ENCODE data around the gene CIP2A.
"Not testable (repeated sequence)": the region's sequence is repeated elsewhere in the genome, so short reads cannot be mapped to it uniquely, and the experiment has no call there.

CIP2A gene

DNA sequence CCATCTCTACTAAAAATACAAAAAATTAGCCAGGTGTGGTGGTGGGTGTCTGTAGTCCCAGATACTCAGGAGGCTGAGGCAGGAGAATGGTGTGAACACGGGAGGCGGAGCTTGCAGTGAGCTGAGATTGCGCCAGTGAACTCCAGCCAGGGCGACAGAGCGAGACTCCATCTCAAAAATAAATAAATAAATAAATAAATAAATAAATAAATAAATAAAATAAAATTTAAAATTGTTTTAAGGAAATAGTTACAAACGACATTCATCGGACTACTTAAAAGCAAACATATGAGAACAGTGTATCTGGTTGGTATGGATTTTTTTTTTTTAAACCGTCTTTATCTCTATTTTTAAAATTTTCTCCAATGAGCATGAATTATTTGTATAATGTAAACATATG, 26.9 kb upstream of the CIP2A start:
- not testable (repeated sequence) for H2BK12ac ChIP-seq (ENCODE audit: low read length in 2 of 2); H3K4me2 ChIP-seq (ENCODE audit: low read length, poor library complexity, severe bottlenecking); H3K27ac ChIP-seq (ENCODE audit: low read length, poor library complexity, severe bottlenecking); H2BK120ac ChIP-seq (ENCODE audit: low read depth, low read length); H4K91ac ChIP-seq (ENCODE audit: low read length); H3K9ac ChIP-seq (ENCODE audit: low read length); H3K79me1 ChIP-seq (replicated peaks; ENCODE audit: low read length, poor library complexity, severe bottlenecking); H4K8ac ChIP-seq (ENCODE audit: low read length); H2AFZ ChIP-seq (ENCODE audit: low read depth, low read length); H3K27me3 ChIP-seq (ENCODE audit: control insufficient read depth in 1 of 2, insufficient read depth in 1 of 2, low read length in 2 of 2); H3K18ac ChIP-seq (ENCODE audit: low read depth in 1 of 2, low read length in 2 of 2); H3K14ac ChIP-seq (ENCODE audit: low read length in 2 of 2); H3K4me1 ChIP-seq (ENCODE audit: control insufficient read depth, insufficient read depth, low read depth, low read length); H3K23ac ChIP-seq (ENCODE audit: low read length in 2 of 2); H2AK5ac ChIP-seq (ENCODE audit: low read length, severe bottlenecking); H3K9me3 ChIP-seq (ENCODE audit: control insufficient read depth, low read length); H3K4ac ChIP-seq (ENCODE audit: low read depth in 1 of 2, low read length in 2 of 2); DNase-seq; H2BK5ac ChIP-seq (ENCODE audit: low read depth, low read length, poor library complexity, severe bottlenecking); H3K4me3 ChIP-seq (ENCODE audit: insufficient read depth in 1 of 2, low read depth in 1 of 2, low read length in 2 of 2); H2BK15ac ChIP-seq (ENCODE audit: low read depth, poor library complexity, severe bottlenecking)
- 100% methylated on average over 2 of the region's 8 CpGs for WGBS
- peaks cover 0 to 17% of the 10 kb centered on the region in 2 experiments for H3K36me3 ChIP-seq (ENCODE audit: control insufficient read depth in 1 of 2, insufficient read depth in 2 of 2, low read depth in 1 of 2, low read length in 2 of 2)

DNA sequence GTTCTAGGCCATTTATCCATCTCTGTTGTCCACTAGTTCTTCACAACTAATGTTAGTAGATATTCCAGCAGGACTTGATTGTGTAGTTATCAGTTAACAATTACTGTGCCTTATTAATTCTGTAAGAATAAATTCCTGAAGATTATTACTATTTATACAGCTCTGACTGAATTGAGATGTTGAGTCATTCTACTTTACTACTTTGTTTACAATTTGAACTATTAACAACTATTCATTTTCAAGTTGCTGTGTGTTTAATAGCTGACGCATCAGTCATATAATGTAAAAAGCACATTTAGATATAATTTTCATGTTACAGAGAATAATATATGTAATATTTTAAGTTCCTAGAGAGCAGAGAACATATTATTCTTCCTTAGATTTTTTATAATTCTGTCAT, 21.4 kb upstream of the CIP2A start:
- Histone ChIP-seq H3K18ac (ENCODE audit: low read depth in 1 of 2, low read length in 2 of 2) (no peak overlapping the region), H3K23ac (ENCODE audit: low read length in 2 of 2) (no peak overlapping the region), H3K4me2 (ENCODE audit: low read length, poor library complexity, severe bottlenecking) (no peak overlapping the region), H2BK15ac (ENCODE audit: low read depth, poor library complexity, severe bottlenecking) (no peak overlapping the region), H3K27me3 (ENCODE audit: control insufficient read depth in 1 of 2, insufficient read depth in 1 of 2, low read length in 2 of 2) (no peaks in the 10 kb centered on the region), H2BK5ac (ENCODE audit: low read depth, low read length, poor library complexity, severe bottlenecking) (no peak overlapping the region), H3K9me3 (ENCODE audit: control insufficient read depth, low read length) (no peaks in the 10 kb centered on the region), H3K14ac (ENCODE audit: low read length in 2 of 2) (no peak overlapping the region), H4K8ac (ENCODE audit: low read length) (no peak overlapping the region), H2BK120ac (ENCODE audit: low read depth, low read length) (no peak overlapping the region), H4K91ac (ENCODE audit: low read length) (no peak overlapping the region), H3K4ac (ENCODE audit: low read depth in 1 of 2, low read length in 2 of 2) (no peak overlapping the region), H2AK5ac (ENCODE audit: low read length, severe bottlenecking) (no peak overlapping the region), H3K4me1 (ENCODE audit: control insufficient read depth, insufficient read depth, low read depth, low read length) (no peaks in the 10 kb centered on the region), H2AFZ (ENCODE audit: low read depth, low read length) (no peak overlapping the region), H3K36me3 (ENCODE audit: control insufficient read depth in 1 of 2, insufficient read depth in 2 of 2, low read depth in 1 of 2, low read length in 2 of 2) (peaks cover 0 to 9% of the 10 kb centered on the region in 2 experiments), H3K27ac (ENCODE audit: low read length, poor library complexity, severe bottlenecking) (no peak overlapping the region), H3K9ac (ENCODE audit: low read length) (no peak overlapping the region), H3K4me3 (ENCODE audit: insufficient read depth in 1 of 2, low read depth in 1 of 2, low read length in 2 of 2) (no peak overlapping the region), H2BK12ac (ENCODE audit: low read length in 2 of 2) (no peak overlapping the region), H3K79me1 (replicated peaks; ENCODE audit: low read length, poor library complexity, severe bottlenecking) (peaks cover 3% of the 10 kb centered on the region)
- no CpG with 5 or more reads among the region's 1 CpG for WGBS
- DNase-seq = no peak

DNA sequence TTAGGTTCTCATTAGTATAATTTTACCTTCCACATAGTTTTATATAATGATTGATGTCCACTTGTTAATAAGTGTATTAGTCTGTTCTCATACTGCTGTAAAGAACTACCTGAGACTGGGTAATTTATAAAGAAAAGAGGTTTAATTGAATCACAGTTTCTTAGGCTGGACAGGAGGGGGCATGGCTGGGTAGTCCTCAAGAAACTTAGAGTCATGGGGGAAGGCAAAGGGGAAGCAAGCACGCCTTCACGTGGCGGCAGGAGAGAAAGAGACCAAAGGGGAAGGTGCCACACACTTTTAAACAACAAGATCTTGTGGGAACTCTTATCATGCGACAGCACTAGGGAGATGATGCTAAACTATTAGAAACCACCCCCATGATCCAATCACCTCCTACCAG, 19.5 kb upstream of the CIP2A start:
- Histone ChIP-seq H3K18ac (ENCODE audit: low read depth in 1 of 2, low read length in 2 of 2) (no peak overlapping the region), H3K9me3 (ENCODE audit: control insufficient read depth, low read length) (no peaks in the 10 kb centered on the region), H2BK5ac (ENCODE audit: low read depth, low read length, poor library complexity, severe bottlenecking) (no peak overlapping the region), H2BK120ac (ENCODE audit: low read depth, low read length) (no peak overlapping the region), H4K91ac (ENCODE audit: low read length) (no peak overlapping the region), H3K79me1 (replicated peaks; ENCODE audit: low read length, poor library complexity, severe bottlenecking) (peaks cover 8% of the 10 kb centered on the region), H2AFZ (ENCODE audit: low read depth, low read length) (no peak overlapping the region), H4K8ac (ENCODE audit: low read length) (no peak overlapping the region), H3K27me3 (ENCODE audit: control insufficient read depth in 1 of 2, insufficient read depth in 1 of 2, low read length in 2 of 2) (no peaks in the 10 kb centered on the region), H3K4me3 (ENCODE audit: insufficient read depth in 1 of 2, low read depth in 1 of 2, low read length in 2 of 2) (no peak overlapping the region), H3K4me1 (ENCODE audit: control insufficient read depth, insufficient read depth, low read depth, low read length) (no peaks in the 10 kb centered on the region), H2BK12ac (ENCODE audit: low read length in 2 of 2) (no peak overlapping the region), H3K23ac (ENCODE audit: low read length in 2 of 2) (no peak overlapping the region), H3K9ac (ENCODE audit: low read length) (no peak overlapping the region), H3K27ac (ENCODE audit: low read length, poor library complexity, severe bottlenecking) (no peak overlapping the region), H2AK5ac (ENCODE audit: low read length, severe bottlenecking) (no peak overlapping the region), H2BK15ac (ENCODE audit: low read depth, poor library complexity, severe bottlenecking) (no peak overlapping the region), H3K4ac (ENCODE audit: low read depth in 1 of 2, low read length in 2 of 2) (no peak overlapping the region), H3K36me3 (ENCODE audit: control insufficient read depth in 1 of 2, insufficient read depth in 2 of 2, low read depth in 1 of 2, low read length in 2 of 2) (peaks cover 0 to 9% of the 10 kb centered on the region in 2 experiments), H3K14ac (ENCODE audit: low read length in 2 of 2) (no peak overlapping the region), H3K4me2 (ENCODE audit: low read length, poor library complexity, severe bottlenecking) (no peak overlapping the region)
- no peak for DNase-seq
- 89% methylated on average over 3 of the region's 4 CpGs for WGBS

DNA sequence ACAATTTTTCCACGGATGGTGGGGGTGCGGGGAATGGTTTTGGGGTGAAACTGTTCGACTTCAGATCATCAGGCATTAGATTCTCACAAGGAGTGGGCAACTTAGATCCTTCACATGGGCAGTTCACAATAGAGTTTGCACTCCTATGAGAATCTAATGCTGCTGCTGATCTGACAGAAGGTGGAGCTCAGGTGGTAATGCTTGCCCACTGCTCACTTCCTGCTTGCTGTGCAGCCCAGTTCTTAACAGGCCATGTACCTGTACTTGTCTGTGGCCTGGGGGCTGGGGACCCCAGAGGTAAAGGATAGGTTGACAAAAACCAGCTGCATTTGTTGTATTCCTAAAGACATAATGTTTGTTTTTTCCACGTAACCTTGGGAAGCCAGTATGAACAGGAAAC, 16.3 kb upstream of the CIP2A start:
- no peak overlapping the region for H3K4ac ChIP-seq (ENCODE audit: low read depth in 1 of 2, low read length in 2 of 2)

More for the DNA sequence above, 16.3 kb upstream of the CIP2A start:
- Histone ChIP-seq H2BK15ac (ENCODE audit: low read depth, poor library complexity, severe bottlenecking) (no peak overlapping the region), H4K8ac (ENCODE audit: low read length) (no peak overlapping the region), H3K4me1 (ENCODE audit: control insufficient read depth, insufficient read depth, low read depth, low read length) (no peaks in the 10 kb centered on the region), H3K27ac (ENCODE audit: low read length, poor library complexity, severe bottlenecking) (no peak overlapping the region), H3K9ac (ENCODE audit: low read length) (no peak overlapping the region), H3K4me3 (ENCODE audit: insufficient read depth in 1 of 2, low read depth in 1 of 2, low read length in 2 of 2) (no peak overlapping the region), H3K18ac (ENCODE audit: low read depth in 1 of 2, low read length in 2 of 2) (no peak overlapping the region), H3K4me2 (ENCODE audit: low read length, poor library complexity, severe bottlenecking) (no peak overlapping the region), H2BK12ac (ENCODE audit: low read length in 2 of 2) (no peak overlapping the region), H3K79me1 (replicated peaks; ENCODE audit: low read length, poor library complexity, severe bottlenecking) (peaks cover 12% of the 10 kb centered on the region), H3K36me3 (ENCODE audit: control insufficient read depth in 1 of 2, insufficient read depth in 2 of 2, low read depth in 1 of 2, low read length in 2 of 2) (peaks cover 0 to 4% of the 10 kb centered on the region in 2 experiments), H2BK5ac (ENCODE audit: low read depth, low read length, poor library complexity, severe bottlenecking) (no peak overlapping the region), H4K91ac (ENCODE audit: low read length) (no peak overlapping the region), H3K9me3 (ENCODE audit: control insufficient read depth, low read length) (no peaks in the 10 kb centered on the region), H3K27me3 (ENCODE audit: control insufficient read depth in 1 of 2, insufficient read depth in 1 of 2, low read length in 2 of 2) (no peaks in the 10 kb centered on the region), H3K14ac (ENCODE audit: low read length in 2 of 2) (no peak overlapping the region), H2AK5ac (ENCODE audit: low read length, severe bottlenecking) (no peak overlapping the region), H3K23ac (ENCODE audit: low read length in 2 of 2) (no peak overlapping the region), H2BK120ac (ENCODE audit: low read depth, low read length) (no peak overlapping the region), H2AFZ (ENCODE audit: low read depth, low read length) (no peak overlapping the region)
- 86% methylated on average over 4 of the region's 4 CpGs for WGBS
- no peak for DNase-seq

Data from mesenchymal stem cell (in vitro differentiated cells and primary cell).